ENCODE measurements around the gene DHRS4.

- no peak for TF ChIP-seq CTCF (IDR thresholded peaks at IDR 0.05; ENCODE audit: low read length)
- no peak for TF ChIP-seq EZH2 (IDR thresholded peaks at IDR 0.05; ENCODE audit: borderline replicate concordance, low read length)
Measured at GRCh38 chr14:23939607-23940326, 13.8 kb upstream of the DHRS4 start.
